OCI-LY1 (cell line): ENCODE data around the gene COMMD4.

Experiments used
- H2AFZ ChIP-seq: fragments of 200-600 bp; sonication (generic), shearing (Covaris generic); 2 replicates; pipeline ENCODE4 v1.6.0; 2014; ENCODE audit warnings: antibody characterized with exemption, mild to moderate bottlenecking, low read length
- H3F3A ChIP-seq: fragments of 200-600 bp; sonication (generic), shearing (Covaris generic); 2 replicates; pipeline ENCODE4 v1.6.0; 2014; ENCODE audit warnings: mild to moderate bottlenecking, antibody characterized with exemption, low read length, moderate library complexity; ENCODE audit not compliant: insufficient read depth
- H3K27ac ChIP-seq: fragments of 200-600 bp; sonication (generic); 2 replicates; pipeline ENCODE4 v1.5.1; 2014; ENCODE audit warnings: low read length, mixed run types, mild to moderate bottlenecking, low read depth; ENCODE audit not compliant: poor library complexity, severe bottlenecking
- H3K27me3 ChIP-seq: fragments of 200-600 bp; sonication (generic); 2 replicates; pipeline ENCODE4 v1.6.0; 2014; ENCODE audit warnings: antibody characterized with exemption, mild to moderate bottlenecking, low read length, moderate library complexity; ENCODE audit not compliant: insufficient read depth
- H3K36me3 ChIP-seq: fragments of 200-600 bp; sonication (generic); 2 replicates; pipeline ENCODE4 v1.6.1; 2014; ENCODE audit warnings: mild to moderate bottlenecking, antibody characterized with exemption, low read length, moderate library complexity, mixed read lengths; ENCODE audit not compliant: insufficient read depth
- H3K4me1 ChIP-seq: fragments of 200-600 bp; sonication (generic); 2 replicates; pipeline ENCODE4 v1.5.1; 2014; ENCODE audit warnings: mild to moderate bottlenecking, low read length, moderate library complexity; ENCODE audit not compliant: insufficient read depth, severe bottlenecking
- H3K4me2 ChIP-seq: fragments of 200-600 bp; sonication (generic), shearing (Covaris generic); 2 replicates; pipeline ENCODE4 v1.6.1; 2014; ENCODE audit warnings: low read length
- H3K4me3 ChIP-seq: fragments of 200-600 bp; sonication (generic); 2 replicates; pipeline ENCODE4 v1.5.1; 2014; ENCODE audit warnings: low read length, low read depth, mild to moderate bottlenecking, mixed read lengths; ENCODE audit not compliant: poor library complexity, severe bottlenecking
- H3K79me2 ChIP-seq: fragments of 200-600 bp; shearing (Covaris generic); 2 replicates; pipeline ENCODE4 v1.6.1; 2016; ENCODE audit warnings: mixed run types, low read length, mixed read lengths; ENCODE audit not compliant: insufficient read depth
- H3K9ac ChIP-seq: fragments of 200-600 bp; sonication (generic), shearing (Covaris generic); 2 replicates; pipeline ENCODE4 v1.6.1; 2014; ENCODE audit warnings: mild to moderate bottlenecking, low read length, mixed read lengths
- H3K9me2 ChIP-seq: fragments of 200-600 bp; sonication (generic), shearing (Covaris generic); 2 replicates; pipeline ENCODE4 v1.6.1; 2014; ENCODE audit warnings: low read depth, mild to moderate bottlenecking, low read length, mixed read lengths
- H3K9me3 ChIP-seq: fragments of 200-600 bp; shearing (Covaris generic); 2 replicates; pipeline ENCODE4 v1.6.1; 2014; ENCODE audit warnings: low read length, mixed read lengths
- H4K20me1 ChIP-seq: fragments of 200-600 bp; sonication (generic), shearing (Covaris generic); 2 replicates; pipeline ENCODE4 v1.6.0; 2016; ENCODE audit warnings: mild to moderate bottlenecking, low read length; ENCODE audit not compliant: insufficient read depth
- EZH2 ChIP-seq: fragments of 200-600 bp; sonication (generic), shearing (Covaris generic); IDR thresholded peaks from 2 replicates; pipeline ENCODE4 v1.8.0; 2017; ENCODE audit warnings: borderline replicate concordance, mixed run types, mild to moderate bottlenecking, antibody characterized with exemption, low read length, moderate library complexity, mixed read lengths
- TF ChIP-seq, protein P1 (sequence below): fragments of 200-600 bp; sonication (generic), shearing (Covaris generic); IDR thresholded peaks from 2 replicates; pipeline ENCODE4 v1.5.1; 2017; ENCODE audit warnings: mild to moderate bottlenecking, antibody characterized with exemption, low read length, moderate library complexity, mixed read lengths

Gene COMMD4

GRCh38 chr15:75356006-75356405 is 20.1 kb downstream of the COMMD4 start:
- Histone ChIP-seq H3F3A (no peaks in the 10 kb centered on the region), H3K36me3 (peaks cover 43% of the 10 kb centered on the region), H3K9ac (no peak overlapping the region), H3K4me2 (no peak overlapping the region), H3K27me3 (no peaks in the 10 kb centered on the region), H3K4me1 (no peaks in the 10 kb centered on the region), H3K79me2 (no peaks in the 10 kb centered on the region), H3K9me3 (no peaks in the 10 kb centered on the region), H3K9me2 (no peaks in the 10 kb centered on the region), H4K20me1 (no peaks in the 10 kb centered on the region), H3K27ac (no peak overlapping the region), H3K4me3 (no peak overlapping the region), H2AFZ (no peak overlapping the region)
- TF ChIP-seq, protein P1, sequence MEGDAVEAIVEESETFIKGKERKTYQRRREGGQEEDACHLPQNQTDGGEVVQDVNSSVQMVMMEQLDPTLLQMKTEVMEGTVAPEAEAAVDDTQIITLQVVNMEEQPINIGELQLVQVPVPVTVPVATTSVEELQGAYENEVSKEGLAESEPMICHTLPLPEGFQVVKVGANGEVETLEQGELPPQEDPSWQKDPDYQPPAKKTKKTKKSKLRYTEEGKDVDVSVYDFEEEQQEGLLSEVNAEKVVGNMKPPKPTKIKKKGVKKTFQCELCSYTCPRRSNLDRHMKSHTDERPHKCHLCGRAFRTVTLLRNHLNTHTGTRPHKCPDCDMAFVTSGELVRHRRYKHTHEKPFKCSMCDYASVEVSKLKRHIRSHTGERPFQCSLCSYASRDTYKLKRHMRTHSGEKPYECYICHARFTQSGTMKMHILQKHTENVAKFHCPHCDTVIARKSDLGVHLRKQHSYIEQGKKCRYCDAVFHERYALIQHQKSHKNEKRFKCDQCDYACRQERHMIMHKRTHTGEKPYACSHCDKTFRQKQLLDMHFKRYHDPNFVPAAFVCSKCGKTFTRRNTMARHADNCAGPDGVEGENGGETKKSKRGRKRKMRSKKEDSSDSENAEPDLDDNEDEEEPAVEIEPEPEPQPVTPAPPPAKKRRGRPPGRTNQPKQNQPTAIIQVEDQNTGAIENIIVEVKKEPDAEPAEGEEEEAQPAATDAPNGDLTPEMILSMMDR, result no peak
- TF ChIP-seq EZH2, result no peak

DNA sequence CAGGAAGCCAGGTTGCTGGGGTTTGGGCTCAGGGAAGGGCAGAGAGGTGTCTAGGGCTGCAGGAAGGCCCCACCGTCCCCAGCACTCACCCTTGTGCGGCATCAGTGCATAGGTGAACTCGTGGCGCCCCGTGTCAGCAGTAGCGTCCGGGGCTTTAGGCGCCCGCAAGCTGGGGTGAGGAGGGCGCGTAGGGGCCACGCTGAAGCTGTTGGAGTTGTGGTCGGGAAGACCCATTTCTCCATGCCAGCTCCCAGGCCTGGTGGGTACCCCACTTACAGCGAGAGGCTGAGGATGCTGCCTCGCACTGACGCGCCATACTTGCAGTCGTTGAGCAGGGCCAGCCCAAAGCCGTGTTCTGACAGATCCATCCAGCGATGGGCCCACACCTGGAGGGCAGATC is 20.7 kb downstream of the COMMD4 start:
- peaks cover 39% of the 10 kb centered on the region for H3K36me3 ChIP-seq
- no peak overlapping the region for H3K9ac ChIP-seq

GRCh38 chr15:75357976-75358673 is 22.3 kb downstream of the COMMD4 start:
- Histone ChIP-seq H3K36me3 (peaks cover 28% of the 10 kb centered on the region), H3K9me2 (no peaks in the 10 kb centered on the region), H3K27me3 (no peaks in the 10 kb centered on the region), H3K79me2 (no peaks in the 10 kb centered on the region), H3K4me3 (no peak overlapping the region), H3K27ac (no peak overlapping the region), H3K4me2 (no peak overlapping the region), H3K4me1 (no peaks in the 10 kb centered on the region), H4K20me1 (no peaks in the 10 kb centered on the region), H3K9me3 (no peaks in the 10 kb centered on the region), H2AFZ (no peak overlapping the region), H3F3A (no peaks in the 10 kb centered on the region), H3K9ac (no peak overlapping the region)
- TF ChIP-seq EZH2, result no peak
- TF ChIP-seq, protein P1, result no peak

More for the DNA sequence above, 20.7 kb downstream of the COMMD4 start:
- no peaks in the 10 kb centered on the region for H3K9me3 ChIP-seq
- no peaks in the 10 kb centered on the region for H3K27me3 ChIP-seq
- H3K79me2 ChIP-seq, result no peaks in the 10 kb centered on the region
- no peak overlapping the region for H3K27ac ChIP-seq
- no peak overlapping the region for H3K4me2 ChIP-seq
- H3K4me1 ChIP-seq, result no peaks in the 10 kb centered on the region
- no peak overlapping the region for H2AFZ ChIP-seq
- no peaks in the 10 kb centered on the region for H4K20me1 ChIP-seq
- TF ChIP-seq, protein P1, result no peak
- TF ChIP-seq EZH2, result no peak
- no peaks in the 10 kb centered on the region for H3K9me2 ChIP-seq
- H3F3A ChIP-seq, result no peaks in the 10 kb centered on the region
- H3K4me3 ChIP-seq, result no peak overlapping the region
